Skeletal muscle satellite cell (primary cell): Measurements from ENCODE around the gene EZH1.
"Not testable (repeated sequence)": the region's sequence is repeated elsewhere in the genome, so short reads cannot be mapped to it uniquely, and the experiment has no call there.

ENCODE experiments used
- H3K27me3 ChIP-seq: 2 replicates; pipeline ENCODE4 v1.7.0; 2013; ENCODE audit warnings: low read length; ENCODE audit not compliant: control insufficient read depth, insufficient read depth
- H3K36me3 ChIP-seq: 2 replicates; pipeline ENCODE4 v1.7.0; 2013; ENCODE audit warnings: mild to moderate bottlenecking, control low read depth, low read length; ENCODE audit not compliant: insufficient read depth
- H3K4me1 ChIP-seq: 2 replicates; pipeline ENCODE4 v1.7.0; 2013; ENCODE audit warnings: low read length; ENCODE audit not compliant: control insufficient read depth, insufficient read depth
- H3K4me2 ChIP-seq: 2 replicates; pipeline ENCODE4 v1.7.0; 2013; ENCODE audit warnings: mild to moderate bottlenecking, low read length
- H3K4me3 ChIP-seq: 2 replicates; pipeline ENCODE4 v1.7.0; 2013; ENCODE audit warnings: low read length
- H3K9ac ChIP-seq: 2 replicates; pipeline ENCODE4 v1.7.0; 2013; ENCODE audit warnings: mild to moderate bottlenecking, low read depth, low read length, moderate library complexity
- H3K9me3 ChIP-seq: replicated peaks from 2 replicates; pipeline ENCODE4 v1.7.0; 2013; ENCODE audit warnings: mild to moderate bottlenecking, control low read depth, low read length

Gene EZH1

GRCh38 chr17:42744283-42744805 is 496 bp downstream of the EZH1 start:
- Histone ChIP-seq H3K9me3 (no peaks in the 10 kb centered on the region), H3K36me3 (no peaks in the 10 kb centered on the region), H3K9ac (peak overlapping the region; percentile 86), H3K27me3 (peaks cover 14% of the 10 kb centered on the region), H3K4me3 (peak overlapping the region; percentile 80), H3K4me2 (peak overlapping the region; percentile 86), H3K4me1 (peaks cover 12% of the 10 kb centered on the region)

DNA sequence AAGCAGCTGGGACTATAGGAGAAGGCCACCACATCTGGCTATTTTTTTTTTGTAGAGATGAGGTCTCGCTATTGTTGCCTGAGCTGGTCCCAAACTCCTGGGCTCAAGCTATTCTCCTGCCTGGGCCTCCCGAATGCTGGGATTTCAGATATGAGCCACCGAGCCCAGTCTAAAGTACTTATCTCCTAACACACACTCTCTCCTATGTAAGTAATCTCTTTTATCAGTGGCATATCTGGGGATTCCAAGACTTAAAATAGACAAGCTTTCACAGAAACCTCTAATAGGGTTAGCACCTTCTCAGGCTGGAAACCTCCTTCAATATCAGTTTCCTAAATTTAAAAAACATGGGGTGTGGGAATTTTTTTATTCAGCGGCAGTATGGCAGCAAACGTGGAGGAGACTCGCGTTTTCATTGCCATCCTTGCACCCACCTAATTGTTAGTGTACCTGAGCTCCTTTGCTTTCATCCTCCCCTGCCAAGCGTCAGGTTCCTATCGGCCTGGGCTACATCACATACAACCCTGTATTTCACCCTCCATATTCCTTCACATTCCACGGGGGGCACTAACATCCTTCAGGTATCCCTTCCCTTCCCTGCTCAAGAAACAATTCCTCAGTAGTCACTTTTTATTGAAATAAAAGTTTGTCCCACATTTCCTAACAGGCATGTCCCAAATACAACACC is 1.1 kb downstream of the EZH1 start:
- Histone ChIP-seq H3K4me1 (peaks cover 12% of the 10 kb centered on the region), H3K4me3 (peak overlapping the region; percentile 80), H3K9ac (peak overlapping the region; percentile 86), H3K27me3 (peaks cover 8% of the 10 kb centered on the region), H3K36me3 (no peaks in the 10 kb centered on the region), H3K4me2 (peak overlapping the region; percentile 86), H3K9me3 (no peaks in the 10 kb centered on the region)

GRCh38 chr17:42742916-42743315 is 1.9 kb downstream of the EZH1 start:
- not testable (repeated sequence) for H3K4me3 ChIP-seq, H3K36me3 ChIP-seq, H3K27me3 ChIP-seq, H3K4me2 ChIP-seq, H3K9me3 ChIP-seq, H3K9ac ChIP-seq
- H3K4me1 ChIP-seq: peaks cover 12% of the 10 kb centered on the region

DNA sequence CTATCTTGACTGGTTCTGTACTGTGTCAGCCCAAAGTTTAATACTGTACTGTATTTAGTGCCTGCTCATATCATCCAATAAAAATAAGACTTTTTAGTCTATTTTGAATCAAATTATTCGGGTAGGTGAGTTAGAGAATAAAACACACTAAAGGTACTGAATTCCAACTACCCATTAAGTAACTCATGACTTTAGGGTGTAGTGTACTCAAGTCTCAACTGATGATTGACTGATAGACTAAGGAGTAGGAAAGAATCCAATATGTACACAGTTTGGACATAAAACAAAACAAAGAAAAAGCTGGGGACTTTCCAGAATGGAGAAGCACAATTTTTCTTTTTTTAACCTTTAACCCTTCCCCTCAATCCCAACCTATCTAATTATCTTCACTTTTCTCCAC is 4.1 kb downstream of the EZH1 start:
- H3K9me3 ChIP-seq: no peaks in the 10 kb centered on the region
- no peak overlapping the region for H3K4me3 ChIP-seq
- H3K36me3 ChIP-seq: no peaks in the 10 kb centered on the region
- H3K27me3 ChIP-seq: no peaks in the 10 kb centered on the region
- H3K4me2 ChIP-seq: no peak overlapping the region
- no peak overlapping the region for H3K9ac ChIP-seq
- H3K4me1 ChIP-seq: peaks cover 12% of the 10 kb centered on the region

- no peak overlapping the region for H3K4me3 ChIP-seq
- H3K9ac ChIP-seq: no peak overlapping the region
- peaks cover 44% of the 10 kb centered on the region for H3K36me3 ChIP-seq
- H3K4me1 ChIP-seq: no peaks in the 10 kb centered on the region
- no peaks in the 10 kb centered on the region for H3K9me3 ChIP-seq
- H3K4me2 ChIP-seq: no peak overlapping the region
- H3K27me3 ChIP-seq: no peaks in the 10 kb centered on the region
These were observed 19.7 kb downstream of the EZH1 start for GRCh38 chr17:42725143-42725542.

- Histone ChIP-seq H3K4me1 (no peaks in the 10 kb centered on the region), H3K4me2 (no peak overlapping the region), H3K27me3 (no peaks in the 10 kb centered on the region), H3K9me3 (no peaks in the 10 kb centered on the region), H3K4me3 (no peak overlapping the region), H3K36me3 (peaks cover 48% of the 10 kb centered on the region), H3K9ac (no peak overlapping the region)
These were observed 21.2 kb downstream of the EZH1 start for GRCh38 chr17:42723636-42724035.

- Histone ChIP-seq H3K4me1 (no peaks in the 10 kb centered on the region), H3K36me3 (peaks cover 61% of the 10 kb centered on the region)
These were observed 23.8 kb downstream of the EZH1 start for GRCh38 chr17:42720996-42721583.

DNA sequence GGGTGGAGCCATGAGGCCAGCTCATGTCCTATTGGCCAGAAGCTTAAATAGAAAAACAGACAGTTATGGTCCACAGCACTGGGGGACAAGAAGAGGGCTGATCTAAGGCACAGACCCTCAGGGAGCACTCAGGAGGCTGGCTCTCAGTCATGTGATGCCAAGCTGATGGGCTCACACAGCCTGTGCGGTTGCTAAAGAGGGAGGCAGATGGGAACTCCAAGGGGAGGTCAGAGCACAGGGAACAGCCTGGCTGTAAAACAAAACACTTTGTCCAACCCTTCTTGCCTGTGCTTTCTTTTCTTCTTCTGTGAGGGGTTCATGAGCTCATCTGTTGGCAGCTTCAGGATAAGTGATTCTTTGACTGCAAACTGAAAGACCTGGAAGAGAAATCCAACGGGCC is 35.3 kb downstream of the EZH1 start:
- Histone ChIP-seq H3K27me3 (no peaks in the 10 kb centered on the region), H3K4me3 (no peak overlapping the region), H3K9me3 (no peaks in the 10 kb centered on the region), H3K4me2 (no peak overlapping the region), H3K9ac (no peak overlapping the region), H3K4me1 (no peaks in the 10 kb centered on the region), H3K36me3 (peaks cover 77% of the 10 kb centered on the region)

More at GRCh38 chr17:42720996-42721583, 23.8 kb downstream of the EZH1 start:
- no peak overlapping the region for H3K4me3 ChIP-seq
- no peaks in the 10 kb centered on the region for H3K27me3 ChIP-seq
- no peak overlapping the region for H3K9ac ChIP-seq
- H3K9me3 ChIP-seq: no peaks in the 10 kb centered on the region
- H3K4me2 ChIP-seq: no peak overlapping the region

DNA sequence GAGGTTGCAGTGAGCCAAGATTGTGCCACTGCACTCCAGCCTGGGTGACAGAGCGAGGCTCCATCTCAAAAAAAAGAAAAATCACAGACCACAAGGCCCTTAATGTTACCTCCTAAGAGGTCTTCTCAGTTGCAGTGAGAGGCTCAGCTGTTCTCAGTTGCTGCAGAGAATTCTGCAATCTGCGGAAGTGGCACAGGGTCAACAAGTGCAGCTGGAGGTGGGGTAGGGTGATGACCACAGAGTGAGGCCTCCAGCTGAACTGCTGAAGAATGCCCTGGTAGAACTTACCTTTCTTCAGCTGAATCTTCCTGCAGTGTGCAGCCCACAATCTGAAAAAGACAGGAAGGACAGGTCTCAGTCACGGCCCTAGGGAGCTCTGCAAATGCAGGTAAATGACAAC is 36.3 kb downstream of the EZH1 start:
- Histone ChIP-seq H3K4me3 (no peak overlapping the region), H3K9me3 (no peaks in the 10 kb centered on the region), H3K27me3 (no peaks in the 10 kb centered on the region), H3K9ac (no peak overlapping the region), H3K4me1 (no peaks in the 10 kb centered on the region), H3K4me2 (no peak overlapping the region), H3K36me3 (peaks cover 71% of the 10 kb centered on the region)

GRCh38 chr17:42706732-42707131 is 38.1 kb downstream of the EZH1 start:
- Histone ChIP-seq H3K36me3 (peaks cover 79% of the 10 kb centered on the region), H3K9ac (no peak overlapping the region), H3K4me3 (no peak overlapping the region), H3K9me3 (no peaks in the 10 kb centered on the region), H3K4me2 (no peak overlapping the region), H3K27me3 (no peaks in the 10 kb centered on the region), H3K4me1 (no peaks in the 10 kb centered on the region)

DNA sequence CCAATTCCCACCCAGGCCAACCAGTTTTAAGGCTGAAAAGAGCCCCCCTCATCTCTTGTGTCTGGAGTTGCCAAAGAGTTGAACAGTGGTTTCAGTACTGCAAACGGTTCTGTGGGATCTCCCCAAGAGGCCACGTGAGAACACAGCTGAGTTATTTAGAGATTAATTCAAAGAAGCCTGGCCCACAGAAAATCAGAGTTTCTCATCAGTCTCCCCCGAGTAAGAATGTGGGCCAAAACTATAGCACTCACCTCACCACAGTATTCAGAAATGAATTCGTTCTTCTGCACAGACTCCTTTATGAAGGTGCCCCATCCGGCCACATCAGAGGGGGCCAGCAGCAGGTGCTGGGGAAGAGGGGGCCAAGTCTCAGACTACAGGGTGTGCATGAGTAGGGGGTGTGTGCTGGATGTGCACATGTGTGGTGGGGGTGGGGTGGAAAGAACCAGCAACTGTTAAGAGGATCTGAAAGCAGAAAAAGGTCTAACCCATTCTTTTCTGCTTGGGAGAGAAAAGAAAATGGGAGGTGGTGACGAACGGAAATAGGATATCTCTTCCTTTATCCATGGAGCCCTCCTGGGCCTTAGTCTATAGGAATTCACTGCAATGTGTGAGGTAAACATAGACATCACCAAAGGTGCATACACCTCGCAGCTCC is 39.9 kb downstream of the EZH1 start:
- Histone ChIP-seq H3K9ac (no peak overlapping the region), H3K4me2 (no peak overlapping the region), H3K4me1 (no peaks in the 10 kb centered on the region), H3K27me3 (no peaks in the 10 kb centered on the region), H3K4me3 (no peak overlapping the region), H3K36me3 (peaks cover 78% of the 10 kb centered on the region), H3K9me3 (no peaks in the 10 kb centered on the region)
